ENCODE measurements around the gene B4GALT1.

DNA sequence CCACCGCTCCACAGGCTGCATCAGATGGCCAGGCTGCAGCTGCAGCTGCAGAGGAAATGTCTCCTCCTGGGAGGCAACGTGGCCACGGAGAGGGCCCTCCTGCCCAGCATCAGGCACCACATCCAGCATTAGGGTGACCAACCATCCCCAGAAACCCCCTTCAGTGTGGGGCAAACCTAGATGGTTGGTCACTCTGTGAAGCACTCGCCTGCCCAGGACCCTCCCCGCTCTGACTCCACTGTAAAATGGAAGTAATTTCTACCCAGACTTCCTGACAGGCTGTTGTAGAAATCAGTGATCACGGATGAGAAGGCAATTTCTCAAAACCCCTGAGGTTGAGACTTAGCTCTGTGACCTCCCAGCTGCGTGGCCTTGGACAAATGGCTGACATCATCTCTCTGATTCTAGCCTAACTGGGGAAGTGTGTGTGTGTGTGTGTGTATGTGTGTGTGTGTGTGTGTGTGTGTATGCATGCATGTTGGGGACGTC lies 31.6 kb downstream of the B4GALT1 start:
- TF ChIP-seq, protein P1, sequence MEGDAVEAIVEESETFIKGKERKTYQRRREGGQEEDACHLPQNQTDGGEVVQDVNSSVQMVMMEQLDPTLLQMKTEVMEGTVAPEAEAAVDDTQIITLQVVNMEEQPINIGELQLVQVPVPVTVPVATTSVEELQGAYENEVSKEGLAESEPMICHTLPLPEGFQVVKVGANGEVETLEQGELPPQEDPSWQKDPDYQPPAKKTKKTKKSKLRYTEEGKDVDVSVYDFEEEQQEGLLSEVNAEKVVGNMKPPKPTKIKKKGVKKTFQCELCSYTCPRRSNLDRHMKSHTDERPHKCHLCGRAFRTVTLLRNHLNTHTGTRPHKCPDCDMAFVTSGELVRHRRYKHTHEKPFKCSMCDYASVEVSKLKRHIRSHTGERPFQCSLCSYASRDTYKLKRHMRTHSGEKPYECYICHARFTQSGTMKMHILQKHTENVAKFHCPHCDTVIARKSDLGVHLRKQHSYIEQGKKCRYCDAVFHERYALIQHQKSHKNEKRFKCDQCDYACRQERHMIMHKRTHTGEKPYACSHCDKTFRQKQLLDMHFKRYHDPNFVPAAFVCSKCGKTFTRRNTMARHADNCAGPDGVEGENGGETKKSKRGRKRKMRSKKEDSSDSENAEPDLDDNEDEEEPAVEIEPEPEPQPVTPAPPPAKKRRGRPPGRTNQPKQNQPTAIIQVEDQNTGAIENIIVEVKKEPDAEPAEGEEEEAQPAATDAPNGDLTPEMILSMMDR (IDR thresholded peaks at IDR 0.05), result no peak
- TF ChIP-seq EZH2 (IDR thresholded peaks at IDR 0.05), result no peak
- TF ChIP-seq EZH2phosphoT487 (IDR thresholded peaks at IDR 0.05), result no peak

Measured in neural progenitor cell (in vitro differentiated cells).